Heart left ventricle (tissue), 16 donors: ENCODE results near the gene MXD1. TPM values are rescaled to one million over a fixed set of nuclear protein-coding genes. Genes with fewer than 3 reads are reported as not detected.

Experiments
- ATAC-seq, 4 donors: fragments of 200-7000 bp; cut with Tn5 transposase; one replicate each; pipeline ENCODE4 v1.9.1; 2020 to 2022; ENCODE audit warnings: moderate library complexity in 4 of 4, mild to moderate bottlenecking in 3 of 4, moderate number of reproducible peaks in 1 of 4
- DNase-seq, 5 donors: peaks; one replicate each; pipeline ENCODE4 v3.0.0-alpha.2; 2020
- H3K27ac ChIP-seq, 12 donors: fragments of 200-600 bp; sonication (generic) in 4 of 12; one replicate each; pipeline versions ENCODE4 v1.5.0 to v1.8.0; 2016 to 2022; ENCODE audit warnings: mild to moderate bottlenecking in 2 of 12
- H3K27me3 ChIP-seq, 9 donors: fragments of 200-600 bp; sonication (generic) in 2 of 9; one replicate each; pipeline versions ENCODE4 v1.5.1 to v1.8.0; 2016 to 2022; ENCODE audit warnings: mild to moderate bottlenecking in 3 of 9
- H3K36me3 ChIP-seq, 9 donors: fragments of 200-600 bp; sonication (generic) in 2 of 9; one replicate each; pipeline versions ENCODE4 v1.5.0 to v1.8.0; 2018 to 2022; ENCODE audit warnings: mild to moderate bottlenecking in 2 of 9
- H3K4me1 ChIP-seq, 12 donors: fragments of 200-600 bp; sonication (generic) in 4 of 12; one replicate each; pipeline versions ENCODE4 v1.5.0 to v1.8.0; 2016 to 2022; ENCODE audit warnings: mild to moderate bottlenecking in 3 of 12
- H3K4me3 ChIP-seq, 12 donors: fragments of 200-600 bp; sonication (generic) in 4 of 12; one replicate each; pipeline versions ENCODE4 v1.5.0 to v1.8.0; 2017 to 2022; ENCODE audit warnings: mild to moderate bottlenecking in 9 of 12, moderate library complexity in 4 of 12
- H3K9me3 ChIP-seq, 12 donors: fragments of 200-600 bp; sonication (generic) in 4 of 12; one replicate each; pipeline versions ENCODE4 v1.5.0 to v1.8.0; 2016 to 2022; ENCODE audit warnings: mild to moderate bottlenecking in 1 of 12
- POLR2A ChIP-seq, 2 donors: fragments of 450-650 bp; IDR thresholded peaks; one replicate each; pipeline ENCODE4 v1.6.1; 2017; ENCODE audit warnings: antibody characterized with exemption in 2 of 2, mild to moderate bottlenecking in 2 of 2, moderate library complexity in 2 of 2
- WGBS, 4 donors: extraction: QIAGEN DNeasy Blood & Tissue Kit in 2 of 4; methylation state at CpG; one replicate each; pipeline versions ENCODE4 v1.1.5 to v1.1.7; 2013 to 2018; 5-methylcytosine and 5-hydroxymethylcytosine counted together
- intact Hi-C, 10 donors: fragments of 100-400 bp; cut with DNase I; formaldehyde crosslinking; loops; one replicate each; pipeline versions ENCODE4 v1.11.1 to v1.14.2; 2022
- polyA plus RNA-seq, 2 donors: library from polyadenylated mRNA; stranded (reverse); fragments of 200-250 nt; gene quantifications; one replicate each; pipeline ENCODE4 v1.2.3, GENCODE V29; 2013
- total RNA-seq, 9 donors: library from RNA; depleted of rRNA in 2 of 9; stranded (reverse); fragments of >200 nt in 2 of 9; fragmentation: NEBNext Ultra II Directional in 3 of 9; extraction: Animal tissue kit (Norgen Biotek cat#: 25700) in 3 of 9; gene quantifications; one replicate each; pipeline versions ENCODE4 v1.1.0 to v1.2.4, GENCODE V29; 2016 to 2023
- TF ChIP-seq, protein P1 (sequence below), 12 donors: fragments of 200-600 bp; sonication (generic) in 4 of 12; IDR thresholded peaks; one replicate each; pipeline versions ENCODE4 v1.5.0 to v1.8.0; 2018 to 2022; ENCODE audit warnings: antibody characterized with exemption in 12 of 12, mild to moderate bottlenecking in 5 of 12
- donor health status: ischemic (EF 13 %, LVEDD 7.1; RV severe dilation, severe dysfunction).
- donor health status: healthy with polysubstance abuse.
- donor health status: DM: no; HTN: yes; CAD: no.
- donor health status: DM: no; HTN: no; CAD: no.
- donor health status: ischemic (EF 25% LVEDD 6.9; RV normal size, moderate dysfunction).
- donor health status: ischemic (EF 25% LVEDD 5.7; RV mildly dilated, moderate dysfunction).
- donor health status: healthy.
- donor health status: DM: yes; HTN: yes; CAD: no.
- donor health status: ischemic (EF 35%, LVEDD 5.7; RV mildly dilated, moderate dysfunction).
- donor health status: nonischemic (EF 11% LVEDD 7.7; RV severe dilation, severe dysfunction).
- donor health status: DM: yes; HTN: yes; CAD: no.
- donor health status: PGD.
- donor health status: ischemic (EF 29% LVEDD 5.4; RV normal size, mild dysfunction).
- donor health status: nonischemic (EF 23%, LVEDD 6.1; RV moderate dilation, normal function).

MXD1 gene
- total and polyA plus RNA-seq, 11 donors, result 1.6 to 17.0 (median 4.8) TPM

DNA sequence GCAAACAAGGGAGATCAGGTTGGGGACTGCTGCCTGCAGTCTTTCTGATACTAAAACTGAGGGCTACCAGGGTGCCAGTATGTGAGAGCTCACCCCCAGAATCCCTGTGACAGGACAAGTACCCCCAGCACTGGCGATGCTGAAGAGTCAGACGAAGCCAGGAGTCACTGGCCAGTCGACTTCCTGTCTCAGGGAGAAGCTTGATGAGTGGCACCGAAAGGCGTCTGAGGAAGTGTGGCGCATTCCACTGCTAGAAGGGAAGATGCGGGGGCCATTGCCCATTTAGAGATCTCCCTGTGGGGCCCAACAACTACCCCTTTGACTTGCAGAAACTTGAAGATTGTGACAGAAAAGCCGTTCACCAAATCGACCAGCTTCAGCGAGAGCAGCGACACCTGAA lies 22.0 kb downstream of the MXD1 start:
- Histone ChIP-seq H3K36me3 (peaks cover 0 to 72% (median 66%) of the 10 kb centered on the region in 9 donors), H3K27me3 (no peaks in the 10 kb centered on the region), H3K4me1 (peaks cover 0 to 37% (median 11%) of the 10 kb centered on the region in 12 donors), H3K9me3 (no peaks in the 10 kb centered on the region), H3K4me3 (no peak overlapping the region), H3K27ac (no peak overlapping the region)
- ATAC-seq (no peak), DNase-seq (no peak)
- TF ChIP-seq, protein P1, sequence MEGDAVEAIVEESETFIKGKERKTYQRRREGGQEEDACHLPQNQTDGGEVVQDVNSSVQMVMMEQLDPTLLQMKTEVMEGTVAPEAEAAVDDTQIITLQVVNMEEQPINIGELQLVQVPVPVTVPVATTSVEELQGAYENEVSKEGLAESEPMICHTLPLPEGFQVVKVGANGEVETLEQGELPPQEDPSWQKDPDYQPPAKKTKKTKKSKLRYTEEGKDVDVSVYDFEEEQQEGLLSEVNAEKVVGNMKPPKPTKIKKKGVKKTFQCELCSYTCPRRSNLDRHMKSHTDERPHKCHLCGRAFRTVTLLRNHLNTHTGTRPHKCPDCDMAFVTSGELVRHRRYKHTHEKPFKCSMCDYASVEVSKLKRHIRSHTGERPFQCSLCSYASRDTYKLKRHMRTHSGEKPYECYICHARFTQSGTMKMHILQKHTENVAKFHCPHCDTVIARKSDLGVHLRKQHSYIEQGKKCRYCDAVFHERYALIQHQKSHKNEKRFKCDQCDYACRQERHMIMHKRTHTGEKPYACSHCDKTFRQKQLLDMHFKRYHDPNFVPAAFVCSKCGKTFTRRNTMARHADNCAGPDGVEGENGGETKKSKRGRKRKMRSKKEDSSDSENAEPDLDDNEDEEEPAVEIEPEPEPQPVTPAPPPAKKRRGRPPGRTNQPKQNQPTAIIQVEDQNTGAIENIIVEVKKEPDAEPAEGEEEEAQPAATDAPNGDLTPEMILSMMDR (IDR thresholded peaks at IDR 0.05), result no peak
- TF ChIP-seq POLR2A (IDR thresholded peaks at IDR 0.05), result no peak
- 77 to 84% (median 79%) methylated on average over 11 of the region's 11 CpGs for WGBS, 4 donors
- intact Hi-C loops, result no loop called here

DNA sequence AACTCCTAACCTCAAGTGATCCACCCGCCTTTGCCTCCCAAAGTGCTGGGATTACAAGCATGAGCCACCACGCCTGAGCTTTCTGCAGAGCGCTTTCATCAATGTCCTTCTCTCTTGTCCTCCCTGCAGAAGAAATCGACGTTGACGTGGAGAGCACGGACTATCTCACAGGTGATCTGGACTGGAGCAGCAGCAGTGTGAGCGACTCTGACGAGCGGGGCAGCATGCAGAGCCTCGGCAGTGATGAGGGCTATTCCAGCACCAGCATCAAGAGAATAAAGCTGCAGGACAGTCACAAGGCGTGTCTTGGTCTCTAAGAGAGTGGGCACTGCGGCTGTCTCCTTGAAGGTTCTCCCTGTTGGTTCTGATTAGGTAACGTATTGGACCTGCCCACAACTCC lies 23.1 kb downstream of the MXD1 start:
- Histone ChIP-seq H3K27ac (no peak overlapping the region), H3K9me3 (no peaks in the 10 kb centered on the region), H3K36me3 (peaks cover 0 to 83% (median 77%) of the 10 kb centered on the region in 9 donors), H3K4me1 (peaks cover 0 to 28% (median 11%) of the 10 kb centered on the region in 12 donors), H3K4me3 (no peak overlapping the region), H3K27me3 (no peaks in the 10 kb centered on the region)
- intact Hi-C loops, result no loop called here
- 94 to 96% (median 95%) methylated on average over 14 of the region's 14 CpGs for WGBS, 4 donors
- DNase-seq (no peak), ATAC-seq (no peak)
- no peak for TF ChIP-seq POLR2A (IDR thresholded peaks at IDR 0.05)
- TF ChIP-seq, protein P1 (IDR thresholded peaks at IDR 0.05), result no peak

DNA sequence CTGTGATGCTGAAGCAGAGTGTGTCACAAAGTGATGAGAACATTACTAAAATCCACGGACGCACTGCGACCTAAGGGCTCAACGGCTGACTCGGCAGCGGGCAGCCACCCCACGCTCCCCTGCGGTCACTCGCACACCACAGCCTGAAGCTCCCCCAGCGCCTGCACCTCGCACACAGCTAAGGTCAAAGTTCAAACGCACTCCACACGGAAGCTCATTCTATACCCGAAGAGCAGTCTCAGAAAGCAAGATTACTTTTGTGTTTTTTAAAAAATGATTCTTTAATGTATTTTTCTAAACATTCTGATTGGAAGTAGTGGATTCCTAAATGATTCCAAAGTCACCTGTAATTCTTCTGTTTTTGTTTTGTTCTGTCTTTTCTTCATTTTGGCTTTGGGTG lies 24.8 kb downstream of the MXD1 start:
- peaks cover 0 to 91% (median 78%) of the 10 kb centered on the region in 9 donors for H3K36me3 ChIP-seq
- intact Hi-C loops, result no loop called here
- peaks cover 0 to 27% (median 0%) of the 10 kb centered on the region in 12 donors for H3K4me1 ChIP-seq
- no peak overlapping the region for H3K4me3 ChIP-seq
- DNase-seq, result no peak
- H3K27ac ChIP-seq, result no peak overlapping the region
- 87 to 90% (median 89%) methylated on average over 14 of the region's 14 CpGs for whole genome bisulfite sequencing, 4 donors
- H3K9me3 ChIP-seq, result no peaks in the 10 kb centered on the region
- H3K27me3 ChIP-seq, result no peaks in the 10 kb centered on the region
- TF ChIP-seq, protein P1 (IDR thresholded peaks at IDR 0.05), result no peak
- no peak for TF ChIP-seq POLR2A (IDR thresholded peaks at IDR 0.05)
- ATAC-seq, result no peak

DNA sequence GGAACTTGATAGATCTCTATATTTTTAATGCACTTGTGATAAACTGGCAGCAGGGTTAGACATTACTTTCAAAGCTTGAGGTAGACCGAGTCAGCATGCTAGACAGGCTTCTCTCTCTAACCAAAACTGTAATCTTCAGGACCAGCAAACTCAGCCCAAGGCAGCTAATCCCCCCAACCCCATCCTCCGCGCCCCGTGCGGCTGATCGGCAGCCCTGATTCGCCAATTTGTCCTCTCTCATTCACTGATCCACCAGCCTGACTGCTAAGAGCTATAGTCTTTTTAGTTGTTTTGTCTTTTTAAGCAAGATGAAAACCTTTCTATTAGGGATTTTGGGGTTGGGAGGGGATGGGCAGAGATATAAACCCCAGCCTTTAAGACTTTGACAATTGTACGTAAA lies 25.8 kb downstream of the MXD1 start:
- no peak for TF ChIP-seq POLR2A (IDR thresholded peaks at IDR 0.05)
- TF ChIP-seq, protein P1 (IDR thresholded peaks at IDR 0.05), result no peak
- peaks cover 0 to 83% (median 71%) of the 10 kb centered on the region in 9 donors for H3K36me3 ChIP-seq
- no peak overlapping the region for H3K27ac ChIP-seq
- H3K9me3 ChIP-seq, result no peaks in the 10 kb centered on the region
- ATAC-seq, result no peak
- DNase-seq, result no peak
- intact Hi-C loops, result no loop called here
- H3K27me3 ChIP-seq, result no peaks in the 10 kb centered on the region
- WGBS, 4 donors, result 94 to 98% (median 96%) methylated on average over 8 of the region's 8 CpGs
- H3K4me1 ChIP-seq, result peaks cover 0 to 33% (median 0%) of the 10 kb centered on the region in 12 donors
- H3K4me3 ChIP-seq, result no peak overlapping the region
